Measurements from ENCODE around the gene ANKRD18B.
"Not testable (repeated sequence)": the region's sequence is repeated elsewhere in the genome, so short reads cannot be mapped to it uniquely, and the experiment has no call there.

DNA sequence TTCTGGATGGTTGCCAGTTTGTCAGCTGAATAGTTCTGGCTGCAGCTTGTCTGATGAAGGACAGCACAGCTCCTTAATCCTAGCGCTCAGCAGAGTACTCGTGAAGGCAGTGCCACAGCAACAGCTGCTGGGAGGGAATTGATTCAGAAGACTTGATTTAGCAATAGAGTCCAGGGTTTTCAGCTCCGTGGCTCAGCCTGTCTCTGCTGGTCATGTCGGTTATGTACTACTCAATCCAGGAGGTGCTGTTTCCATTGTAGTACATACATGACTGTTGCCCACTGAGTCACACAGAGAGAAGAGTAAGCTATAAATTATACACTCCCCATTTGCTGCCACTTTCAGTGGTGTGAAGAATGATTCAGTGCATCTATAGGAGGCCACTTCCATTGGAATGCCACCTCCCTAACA is 28.3 kb downstream of the ANKRD18B start:
- not testable (repeated sequence) for TF ChIP-seq PYGO2 (tag; IDR thresholded peaks at IDR 0.05); ZNF384 (IDR thresholded peaks at IDR 0.05; ENCODE audit: low read depth, low read length); GABPA (tag; conservative IDR thresholded peaks at IDR 0.05; ENCODE audit: low read depth)
